ENCODE results near the gene MIPEP.

The MIPEP gene

DNA sequence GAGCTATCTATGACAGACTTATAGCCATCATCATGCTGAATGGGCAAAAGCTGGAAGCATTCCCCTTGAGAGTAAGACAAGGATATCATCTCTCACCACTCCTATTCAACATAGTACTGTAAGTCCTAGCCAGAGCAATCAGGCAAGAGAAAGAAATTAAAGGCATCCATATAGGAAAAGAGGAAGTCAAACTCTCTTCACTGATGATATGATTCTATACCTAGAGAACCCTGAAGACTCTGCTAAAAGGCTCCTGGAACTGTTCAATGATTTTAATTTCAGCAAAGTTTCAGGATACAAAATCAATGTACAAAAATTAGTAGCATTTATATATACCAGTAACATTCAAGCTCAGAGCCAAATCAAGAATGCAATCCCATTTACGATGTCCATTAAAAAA, 29.8 kb upstream of the MIPEP start:
- Histone ChIP-seq H3K36me3 (ENCODE audit: control insufficient read depth, low read length) (no peaks in the 10 kb centered on the region), H3K9me3 (ENCODE audit: control insufficient read depth, insufficient read depth, low read length) (no peaks in the 10 kb centered on the region), H3K4me2 (ENCODE audit: low read length) (no peak overlapping the region), H3K27me3 (ENCODE audit: control insufficient read depth, low read length) (peaks cover 19% of the 10 kb centered on the region), H3K4me3 (ENCODE audit: low read length) (no peak overlapping the region), H3K27ac (ENCODE audit: low read depth, low read length) (no peak overlapping the region), H4K20me1 (ENCODE audit: control insufficient read depth, insufficient read depth, low read depth, low read length) (no peaks in the 10 kb centered on the region), H3F3A (ENCODE audit: control insufficient read depth, insufficient read depth) (no peaks in the 10 kb centered on the region), H3K9me2 (replicated peaks; ENCODE audit: control insufficient read depth, low read length) (no peaks in the 10 kb centered on the region), H3K4me1 (ENCODE audit: control insufficient read depth, low read length) (no peaks in the 10 kb centered on the region), H3K79me2 (ENCODE audit: control insufficient read depth, low read length) (no peaks in the 10 kb centered on the region)
- TF ChIP-seq, protein P1, sequence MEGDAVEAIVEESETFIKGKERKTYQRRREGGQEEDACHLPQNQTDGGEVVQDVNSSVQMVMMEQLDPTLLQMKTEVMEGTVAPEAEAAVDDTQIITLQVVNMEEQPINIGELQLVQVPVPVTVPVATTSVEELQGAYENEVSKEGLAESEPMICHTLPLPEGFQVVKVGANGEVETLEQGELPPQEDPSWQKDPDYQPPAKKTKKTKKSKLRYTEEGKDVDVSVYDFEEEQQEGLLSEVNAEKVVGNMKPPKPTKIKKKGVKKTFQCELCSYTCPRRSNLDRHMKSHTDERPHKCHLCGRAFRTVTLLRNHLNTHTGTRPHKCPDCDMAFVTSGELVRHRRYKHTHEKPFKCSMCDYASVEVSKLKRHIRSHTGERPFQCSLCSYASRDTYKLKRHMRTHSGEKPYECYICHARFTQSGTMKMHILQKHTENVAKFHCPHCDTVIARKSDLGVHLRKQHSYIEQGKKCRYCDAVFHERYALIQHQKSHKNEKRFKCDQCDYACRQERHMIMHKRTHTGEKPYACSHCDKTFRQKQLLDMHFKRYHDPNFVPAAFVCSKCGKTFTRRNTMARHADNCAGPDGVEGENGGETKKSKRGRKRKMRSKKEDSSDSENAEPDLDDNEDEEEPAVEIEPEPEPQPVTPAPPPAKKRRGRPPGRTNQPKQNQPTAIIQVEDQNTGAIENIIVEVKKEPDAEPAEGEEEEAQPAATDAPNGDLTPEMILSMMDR (IDR thresholded peaks at IDR 0.05; ENCODE audit: low read depth, low read length, poor library complexity, severe bottlenecking) = no peak
- no peak for TF ChIP-seq EZH2phosphoT487 (IDR thresholded peaks at IDR 0.05; ENCODE audit: borderline replicate concordance, low read length)

DNA sequence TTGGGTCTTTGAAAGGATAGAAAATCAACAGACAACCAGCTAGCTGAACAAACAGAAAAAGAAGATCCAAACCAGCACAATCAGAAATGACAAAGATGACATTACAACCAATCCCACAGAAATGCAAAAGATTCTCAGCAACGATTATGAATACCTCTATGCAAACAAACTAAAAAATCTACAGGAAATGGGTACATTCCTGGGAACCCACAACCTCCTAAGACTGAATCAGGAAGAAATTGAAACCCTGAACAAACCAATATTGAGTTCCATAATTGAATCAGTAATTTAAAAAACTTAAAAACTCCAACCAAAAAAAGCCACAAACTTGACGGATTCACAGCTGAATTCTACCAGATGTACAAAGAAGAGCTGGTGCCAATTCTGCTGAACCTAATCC, 29.0 kb upstream of the MIPEP start:
- TF ChIP-seq, protein P1 (IDR thresholded peaks at IDR 0.05; ENCODE audit: low read depth, low read length, poor library complexity, severe bottlenecking) = no peak
- TF ChIP-seq EZH2phosphoT487 (IDR thresholded peaks at IDR 0.05; ENCODE audit: borderline replicate concordance, low read length) = no peak
- H3K27me3 ChIP-seq (ENCODE audit: control insufficient read depth, low read length) = peaks cover 19% of the 10 kb centered on the region
- no peaks in the 10 kb centered on the region for H3K79me2 ChIP-seq (ENCODE audit: control insufficient read depth, low read length)
- no peak overlapping the region for H3K4me3 ChIP-seq (ENCODE audit: low read length)
- no peak overlapping the region for H3K4me2 ChIP-seq (ENCODE audit: low read length)
- H3K27ac ChIP-seq (ENCODE audit: low read depth, low read length) = no peak overlapping the region
- no peaks in the 10 kb centered on the region for H3F3A ChIP-seq (ENCODE audit: control insufficient read depth, insufficient read depth)
- H4K20me1 ChIP-seq (ENCODE audit: control insufficient read depth, insufficient read depth, low read depth, low read length) = no peaks in the 10 kb centered on the region
- H3K4me1 ChIP-seq (ENCODE audit: control insufficient read depth, low read length) = no peaks in the 10 kb centered on the region
- H3K36me3 ChIP-seq (ENCODE audit: control insufficient read depth, low read length) = no peaks in the 10 kb centered on the region
- H3K9me3 ChIP-seq (ENCODE audit: control insufficient read depth, insufficient read depth, low read length) = no peaks in the 10 kb centered on the region
- H3K9me2 ChIP-seq (replicated peaks; ENCODE audit: control insufficient read depth, low read length) = no peaks in the 10 kb centered on the region

DNA sequence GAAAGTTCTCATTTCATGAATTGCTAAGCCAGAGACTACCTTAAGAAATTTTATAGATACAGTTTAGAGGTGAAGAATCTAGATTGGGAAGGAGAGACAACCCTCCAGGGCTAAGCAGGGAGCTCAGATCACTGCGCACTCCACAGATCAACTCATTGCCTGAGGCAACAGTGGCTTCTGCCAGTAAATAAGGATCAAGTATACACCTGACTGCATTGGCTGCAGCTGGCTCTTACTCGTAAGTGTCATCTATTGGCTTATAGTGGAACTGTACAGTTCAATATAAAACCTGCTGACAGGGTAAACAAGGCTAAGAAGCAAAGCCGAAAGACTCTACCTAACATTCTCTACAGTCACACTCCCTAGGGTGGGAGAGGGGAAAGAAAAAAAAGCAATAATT, 26.1 kb upstream of the MIPEP start:
- Histone ChIP-seq H3K27me3 (ENCODE audit: control insufficient read depth, low read length) (peaks cover 26% of the 10 kb centered on the region), H4K20me1 (ENCODE audit: control insufficient read depth, insufficient read depth, low read depth, low read length) (no peaks in the 10 kb centered on the region), H3K4me2 (ENCODE audit: low read length) (no peak overlapping the region), H3K4me1 (ENCODE audit: control insufficient read depth, low read length) (no peaks in the 10 kb centered on the region), H3K27ac (ENCODE audit: low read depth, low read length) (no peak overlapping the region), H3K9me3 (ENCODE audit: control insufficient read depth, insufficient read depth, low read length) (no peaks in the 10 kb centered on the region), H3F3A (ENCODE audit: control insufficient read depth, insufficient read depth) (no peaks in the 10 kb centered on the region), H3K4me3 (ENCODE audit: low read length) (no peak overlapping the region), H3K79me2 (ENCODE audit: control insufficient read depth, low read length) (no peaks in the 10 kb centered on the region), H3K36me3 (ENCODE audit: control insufficient read depth, low read length) (no peaks in the 10 kb centered on the region), H3K9me2 (replicated peaks; ENCODE audit: control insufficient read depth, low read length) (no peaks in the 10 kb centered on the region)
- TF ChIP-seq EZH2phosphoT487 (IDR thresholded peaks at IDR 0.05; ENCODE audit: borderline replicate concordance, low read length) = no peak
- TF ChIP-seq, protein P1 (IDR thresholded peaks at IDR 0.05; ENCODE audit: low read depth, low read length, poor library complexity, severe bottlenecking) = no peak

DNA sequence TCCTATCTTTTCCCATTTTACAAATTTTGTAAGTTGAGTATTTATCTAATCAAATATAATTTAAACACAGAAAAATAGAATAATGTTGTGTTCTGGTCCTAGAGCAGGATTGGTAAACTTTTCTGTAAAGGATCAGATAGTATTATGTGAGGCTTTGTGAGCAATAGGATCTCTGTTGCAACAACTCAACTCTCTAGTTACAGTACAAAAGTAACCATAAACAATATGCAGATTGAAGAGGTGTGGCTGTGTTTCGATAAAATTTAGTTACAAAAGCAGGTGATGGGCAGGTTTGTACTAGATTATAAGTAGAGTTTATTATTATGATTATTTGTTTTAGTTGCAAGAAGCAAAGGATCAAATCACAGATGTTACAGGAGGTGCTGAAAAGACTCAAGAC, 23.3 kb upstream of the MIPEP start:
- no peak for TF ChIP-seq EZH2phosphoT487 (IDR thresholded peaks at IDR 0.05; ENCODE audit: borderline replicate concordance, low read length)
- TF ChIP-seq, protein P1 (IDR thresholded peaks at IDR 0.05; ENCODE audit: low read depth, low read length, poor library complexity, severe bottlenecking) = no peak
- Histone ChIP-seq H3K4me3 (ENCODE audit: low read length) (no peak overlapping the region), H3K4me2 (ENCODE audit: low read length) (no peak overlapping the region)

More for the DNA sequence above, 23.3 kb upstream of the MIPEP start:
- H3K27me3 ChIP-seq (ENCODE audit: control insufficient read depth, low read length) = peaks cover 12% of the 10 kb centered on the region; the same call in 1 of the 2 replicates
- H3K9me3 ChIP-seq (ENCODE audit: control insufficient read depth, insufficient read depth, low read length) = no peaks in the 10 kb centered on the region
- no peaks in the 10 kb centered on the region for H3K79me2 ChIP-seq (ENCODE audit: control insufficient read depth, low read length)
- no peaks in the 10 kb centered on the region for H3F3A ChIP-seq (ENCODE audit: control insufficient read depth, insufficient read depth)
- H3K27ac ChIP-seq (ENCODE audit: low read depth, low read length) = no peak overlapping the region
- no peaks in the 10 kb centered on the region for H3K36me3 ChIP-seq (ENCODE audit: control insufficient read depth, low read length)
- no peaks in the 10 kb centered on the region for H3K9me2 ChIP-seq (replicated peaks; ENCODE audit: control insufficient read depth, low read length)
- H3K4me1 ChIP-seq (ENCODE audit: control insufficient read depth, low read length) = no peaks in the 10 kb centered on the region
- no peaks in the 10 kb centered on the region for H4K20me1 ChIP-seq (ENCODE audit: control insufficient read depth, insufficient read depth, low read depth, low read length)
